Fibroblast of mammary gland (primary cell): ENCODE results near the gene TSSC4.
A peak's percentile ranks its signal among the peaks of the same experiment; 100 is the strongest.

Experiments used
- DNase-seq: peaks from one replicate; pipeline ENCODE4 v3.0.0-alpha.2; 2010; ENCODE audit warnings: low read depth
- H3K4me3 ChIP-seq: 2 replicates; pipeline ENCODE4 v1.5.1; 2011; ENCODE audit warnings: low read depth, mild to moderate bottlenecking, low read length, moderate library complexity; ENCODE audit not compliant: control insufficient read depth
- TF ChIP-seq, protein P1 (sequence below): conservative IDR thresholded peaks from 2 replicates; pipeline ENCODE4 v1.5.1; 2011; ENCODE audit warnings: low read depth, low read length, inconsistent platforms; ENCODE audit not compliant: control insufficient read depth, insufficient read depth

The TSSC4 gene

DNA sequence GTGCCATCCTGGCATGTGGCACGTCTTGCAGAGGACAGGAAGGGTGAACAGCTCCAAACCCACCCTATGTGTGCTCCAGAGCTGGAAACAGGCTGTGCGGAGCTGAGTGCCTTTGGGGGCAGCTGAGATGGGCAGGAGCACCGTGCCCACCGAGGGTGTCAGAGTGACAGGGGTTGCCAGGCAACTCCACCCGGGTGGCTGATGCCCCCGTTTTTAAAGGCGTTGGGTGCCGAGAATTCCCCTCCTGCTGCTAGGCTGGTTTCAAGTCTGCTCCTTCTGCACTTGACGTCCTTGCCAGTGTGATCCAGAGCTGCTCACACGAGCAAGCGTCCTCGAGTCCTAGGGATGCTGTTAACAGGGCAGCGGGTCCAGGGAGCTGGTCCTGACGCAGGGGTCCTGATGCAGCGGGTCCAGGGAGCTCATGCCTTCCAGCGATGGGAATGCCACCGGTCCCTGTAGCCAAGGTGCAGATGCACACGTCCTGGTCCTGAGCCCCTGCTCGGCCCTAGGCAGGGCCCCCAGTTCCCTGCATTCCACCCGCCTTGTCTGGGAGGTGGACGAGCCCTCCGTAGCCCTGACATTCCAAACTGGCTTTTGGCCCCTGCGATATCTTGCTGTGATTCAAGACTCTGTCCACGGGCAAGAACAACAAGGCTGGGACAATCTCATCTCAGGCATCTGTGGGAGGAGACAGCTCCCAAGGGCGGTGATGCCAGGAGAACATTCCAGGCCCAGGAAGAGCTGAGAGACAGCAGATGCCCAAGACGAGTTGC, 49.2 kb downstream of the TSSC4 start:
- TF ChIP-seq, protein P1, sequence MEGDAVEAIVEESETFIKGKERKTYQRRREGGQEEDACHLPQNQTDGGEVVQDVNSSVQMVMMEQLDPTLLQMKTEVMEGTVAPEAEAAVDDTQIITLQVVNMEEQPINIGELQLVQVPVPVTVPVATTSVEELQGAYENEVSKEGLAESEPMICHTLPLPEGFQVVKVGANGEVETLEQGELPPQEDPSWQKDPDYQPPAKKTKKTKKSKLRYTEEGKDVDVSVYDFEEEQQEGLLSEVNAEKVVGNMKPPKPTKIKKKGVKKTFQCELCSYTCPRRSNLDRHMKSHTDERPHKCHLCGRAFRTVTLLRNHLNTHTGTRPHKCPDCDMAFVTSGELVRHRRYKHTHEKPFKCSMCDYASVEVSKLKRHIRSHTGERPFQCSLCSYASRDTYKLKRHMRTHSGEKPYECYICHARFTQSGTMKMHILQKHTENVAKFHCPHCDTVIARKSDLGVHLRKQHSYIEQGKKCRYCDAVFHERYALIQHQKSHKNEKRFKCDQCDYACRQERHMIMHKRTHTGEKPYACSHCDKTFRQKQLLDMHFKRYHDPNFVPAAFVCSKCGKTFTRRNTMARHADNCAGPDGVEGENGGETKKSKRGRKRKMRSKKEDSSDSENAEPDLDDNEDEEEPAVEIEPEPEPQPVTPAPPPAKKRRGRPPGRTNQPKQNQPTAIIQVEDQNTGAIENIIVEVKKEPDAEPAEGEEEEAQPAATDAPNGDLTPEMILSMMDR = no peak
- no peak overlapping the region for H3K4me3 ChIP-seq
- DNase-seq = no peak

- H3K4me3 ChIP-seq = no peak overlapping the region
- no peak for DNase-seq
- TF ChIP-seq, protein P1 = no peak
Measured at GRCh38 chr11:2450321-2451041, 49.9 kb downstream of the TSSC4 start.

DNA sequence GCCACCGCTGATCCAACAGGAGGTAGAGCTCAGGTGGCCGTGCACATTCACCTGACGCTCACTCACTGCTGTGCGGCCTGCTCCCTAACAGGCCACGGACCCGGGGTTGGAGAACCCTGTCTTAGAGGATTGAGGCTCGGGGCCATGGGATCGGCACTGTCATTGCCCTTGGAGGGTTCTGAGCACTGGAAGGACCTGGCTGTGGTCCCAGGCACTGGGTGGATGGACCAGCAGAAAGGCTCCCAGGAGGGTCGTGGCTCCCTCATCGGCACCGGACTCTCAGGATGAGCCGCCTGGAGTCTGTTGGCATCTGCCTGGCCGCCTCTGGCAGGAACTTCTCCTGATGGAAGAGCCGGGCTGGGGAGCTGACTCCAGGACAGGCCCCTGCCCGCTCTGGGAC, 50.8 kb downstream of the TSSC4 start:
- no peak overlapping the region for H3K4me3 ChIP-seq
- DNase-seq = no peak
- TF ChIP-seq, protein P1 = no peak

GRCh38 chr11:2451916-2452315, 51.4 kb downstream of the TSSC4 start:
- no peak overlapping the region for H3K4me3 ChIP-seq
- DNase-seq = no peak
- TF ChIP-seq, protein P1 = no peak

DNA sequence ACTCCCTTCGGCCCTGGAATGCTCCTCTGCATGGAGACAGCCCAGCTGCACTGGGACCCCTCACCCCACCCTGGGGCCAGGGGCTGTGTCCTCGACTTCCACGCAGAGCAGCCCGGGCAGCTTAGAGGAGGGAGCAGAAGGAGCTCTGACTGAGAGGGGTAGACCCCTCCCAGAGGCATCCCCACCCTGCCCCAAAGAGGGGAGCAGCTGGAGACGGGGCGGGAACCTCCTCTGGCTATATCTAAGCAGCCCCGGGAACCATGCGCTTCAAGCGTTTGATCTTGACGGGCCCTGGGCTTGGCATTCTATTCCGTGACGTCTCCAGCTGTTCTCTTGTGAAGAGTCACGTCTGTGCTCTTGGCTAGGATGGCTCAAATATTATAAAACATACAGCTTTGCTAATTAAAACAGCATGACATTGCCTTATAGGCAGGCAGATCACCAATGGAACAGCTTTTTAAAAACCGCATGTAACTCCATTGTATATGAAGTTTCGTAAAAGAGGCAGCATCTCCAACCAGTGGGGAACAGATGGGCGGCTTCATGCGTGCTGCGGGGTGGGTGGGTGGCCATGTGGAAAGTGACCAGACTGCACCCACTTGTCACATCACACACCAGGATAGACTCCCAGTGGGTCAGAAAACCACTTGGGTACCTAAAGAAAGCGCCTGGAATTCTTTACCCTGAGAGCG, 51.9 kb downstream of the TSSC4 start:
- TF ChIP-seq, protein P1 = no peak
- peak; percentile 23 for DNase-seq
- no peak overlapping the region for H3K4me3 ChIP-seq

DNA sequence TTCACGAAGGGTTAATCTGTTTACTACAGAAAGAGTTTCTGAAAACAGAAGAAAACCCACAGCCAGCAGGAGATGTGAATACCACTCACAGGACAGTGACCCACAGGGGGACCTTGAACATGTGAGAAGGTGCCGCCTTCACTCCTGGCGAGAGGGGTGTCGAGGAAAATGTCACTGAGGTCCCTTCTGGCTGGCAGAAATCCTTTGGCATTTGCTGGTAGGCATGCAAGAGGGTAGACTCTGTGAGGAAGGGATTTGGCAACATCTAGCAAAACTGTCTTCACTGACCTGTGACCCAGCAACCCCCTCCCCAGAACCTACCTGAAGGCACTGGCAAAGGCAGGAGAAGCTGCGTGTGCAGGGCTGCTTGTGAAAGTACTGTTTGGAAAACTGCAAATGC, 52.9 kb downstream of the TSSC4 start:
- TF ChIP-seq, protein P1 = no peak
- H3K4me3 ChIP-seq = no peak overlapping the region
- DNase-seq = no peak
